NCI-H748 (cell line): ENCODE results near the gene RNF26.

Experiments used
- DNase-seq: peaks from one replicate; lab custom pipeline; 2025; ENCODE audit not compliant: unreplicated experiment; lab: John Stamatoyannopoulos, UW

Gene RNF26

DNA sequence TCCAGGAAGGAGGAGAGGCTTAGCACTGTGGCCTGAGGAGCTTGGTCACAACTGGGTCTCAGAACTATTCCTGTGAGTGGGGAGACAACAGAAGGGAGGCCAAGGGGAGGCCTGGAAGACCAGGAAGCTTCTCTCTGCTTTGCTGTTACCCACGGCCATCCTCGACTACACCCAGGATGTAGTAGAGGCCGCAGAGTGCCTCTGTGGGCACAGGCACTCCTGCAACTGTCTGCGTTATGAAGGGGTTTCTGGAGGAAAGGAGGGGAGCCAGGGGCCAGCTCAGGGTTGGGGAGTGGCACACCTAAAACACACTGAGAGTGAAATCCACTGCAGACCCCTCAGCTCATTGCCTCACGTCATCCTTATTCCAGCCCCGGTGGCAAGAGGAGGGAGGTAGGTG is 16.0 kb downstream of the RNF26 start:
- no peak for DNase-seq

DNA sequence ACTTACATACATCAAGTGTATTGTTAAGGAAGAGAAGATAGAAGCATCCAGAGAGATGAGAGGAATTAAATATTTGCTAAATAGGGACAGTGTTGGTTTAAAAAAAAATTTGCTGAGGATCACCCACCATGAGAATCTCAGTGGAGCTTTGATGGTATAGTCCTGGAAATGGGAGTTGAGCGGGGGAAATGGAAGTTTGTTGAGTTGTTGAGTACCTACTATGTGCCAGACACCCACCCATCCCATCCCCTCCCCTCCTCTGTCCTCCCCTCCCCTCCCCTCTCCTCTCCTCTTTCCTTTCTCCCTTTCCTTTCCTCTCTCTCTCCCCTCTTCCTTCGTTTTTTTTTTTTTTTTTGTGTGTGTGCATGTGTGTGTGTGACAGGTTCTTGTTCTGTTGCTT is 16.9 kb downstream of the RNF26 start:
- DNase-seq, result no peak

DNA sequence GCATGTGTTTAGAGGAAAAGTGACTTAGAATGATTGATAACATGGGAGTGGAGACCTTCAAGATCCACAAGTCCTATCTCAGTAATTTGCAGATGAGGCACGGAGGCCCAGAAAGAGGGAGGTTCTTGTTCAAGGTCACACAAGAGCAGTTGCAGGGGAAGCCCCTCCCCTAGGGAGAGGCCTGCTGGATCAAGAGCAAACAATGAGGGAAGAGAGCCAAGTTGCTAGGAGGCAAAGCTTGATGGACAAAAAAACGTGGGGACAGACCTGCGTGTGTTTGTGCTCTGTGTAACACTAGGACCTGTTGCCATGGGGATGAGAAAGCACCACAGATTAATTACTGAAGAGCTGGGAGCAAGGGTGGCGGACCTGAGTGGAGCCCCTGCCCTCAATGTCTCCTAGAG is 18.5 kb downstream of the RNF26 start:
- peak; percentile 95 for DNase-seq

DNA sequence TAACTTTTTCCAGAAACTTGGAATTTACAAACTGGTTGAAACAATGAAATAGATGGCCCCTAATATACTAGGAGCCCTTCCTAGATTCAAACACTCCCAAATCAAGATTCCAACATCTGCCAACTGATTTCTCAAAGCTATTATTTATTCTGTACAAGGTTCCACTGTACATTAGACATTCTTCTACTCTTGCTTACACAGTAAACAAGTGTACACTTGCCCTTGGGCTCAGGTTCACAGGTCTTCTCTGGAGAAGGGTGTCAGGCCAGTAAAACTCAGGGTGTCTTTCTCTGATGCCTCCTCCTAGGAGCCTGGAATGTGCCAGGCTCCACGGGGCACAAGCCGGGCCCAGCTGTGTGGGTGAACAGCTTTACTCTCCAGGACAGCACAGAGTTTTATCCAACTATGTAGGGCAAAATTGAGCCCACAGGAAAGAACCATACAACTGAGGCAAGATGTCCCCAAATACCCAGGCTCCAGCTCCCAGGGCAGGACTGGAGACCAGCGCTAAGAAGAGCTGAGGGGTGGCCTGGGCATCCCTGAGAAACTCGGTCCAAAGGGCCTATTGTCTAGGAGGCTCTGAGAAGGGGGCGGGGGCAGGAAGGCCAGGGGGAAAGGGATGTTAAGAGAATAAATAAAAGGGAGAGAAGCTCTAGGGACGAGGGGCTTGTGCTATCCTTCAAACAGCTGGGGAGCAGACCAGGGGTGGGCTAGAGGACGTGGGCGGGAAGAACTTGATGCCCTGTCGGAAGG is 20.9 kb downstream of the RNF26 start:
- no peak for DNase-seq

DNA sequence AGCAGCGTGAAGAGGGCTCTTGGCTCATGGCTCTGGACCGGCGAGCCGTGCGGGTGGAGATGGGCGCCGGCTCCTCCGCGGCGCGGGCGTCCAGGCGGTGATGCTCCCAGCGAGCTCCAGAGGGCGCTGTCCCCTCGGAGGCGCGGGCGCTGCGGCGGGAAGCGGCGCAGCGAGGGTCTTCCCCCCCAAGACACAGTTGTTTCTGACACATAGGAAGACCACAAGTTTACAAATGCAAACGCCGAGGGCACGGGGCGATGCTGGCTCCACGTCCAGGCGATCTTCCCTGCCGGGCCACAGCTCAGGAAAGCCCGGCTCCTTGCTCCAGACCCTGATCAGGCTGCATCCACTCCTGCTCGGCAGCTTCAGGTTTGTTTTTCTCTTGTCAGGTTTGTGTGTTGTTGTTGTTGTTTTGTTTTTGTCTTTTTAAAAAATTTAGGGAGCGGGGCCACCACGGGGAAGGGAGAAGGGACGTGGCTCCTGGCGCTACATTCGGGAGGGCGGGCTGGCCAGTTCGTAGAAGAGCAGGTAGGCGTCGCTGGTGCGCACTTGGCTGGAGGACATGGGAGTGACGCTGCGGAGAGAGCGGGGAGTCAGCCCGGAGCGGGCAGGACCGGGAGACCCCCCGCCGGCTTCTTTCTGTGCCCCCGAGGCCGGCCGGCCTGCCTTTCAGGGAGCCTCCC is 22.2 kb downstream of the RNF26 start:
- DNase-seq, result peak; percentile 79

DNA sequence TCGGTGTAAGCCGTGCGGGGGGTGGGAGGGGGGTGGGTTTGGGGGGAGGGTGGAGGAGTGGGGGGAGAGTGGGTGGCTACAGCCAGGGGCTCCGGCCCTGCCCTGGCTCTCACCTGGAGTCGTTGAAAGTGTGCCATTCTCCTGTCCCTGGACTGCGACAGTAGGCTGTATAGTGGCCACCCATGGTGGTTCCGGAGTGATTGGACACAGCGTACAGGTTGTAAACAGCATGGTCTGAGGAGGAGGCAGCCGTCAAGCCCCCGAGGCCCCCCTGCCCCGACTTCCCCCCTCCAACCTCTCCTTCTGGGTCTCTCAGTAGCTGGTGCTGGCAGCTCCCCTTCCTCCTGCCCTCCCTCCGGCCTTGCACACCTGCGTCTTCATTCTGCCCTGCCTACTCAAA is 22.7 kb downstream of the RNF26 start:
- no peak for DNase-seq

DNA sequence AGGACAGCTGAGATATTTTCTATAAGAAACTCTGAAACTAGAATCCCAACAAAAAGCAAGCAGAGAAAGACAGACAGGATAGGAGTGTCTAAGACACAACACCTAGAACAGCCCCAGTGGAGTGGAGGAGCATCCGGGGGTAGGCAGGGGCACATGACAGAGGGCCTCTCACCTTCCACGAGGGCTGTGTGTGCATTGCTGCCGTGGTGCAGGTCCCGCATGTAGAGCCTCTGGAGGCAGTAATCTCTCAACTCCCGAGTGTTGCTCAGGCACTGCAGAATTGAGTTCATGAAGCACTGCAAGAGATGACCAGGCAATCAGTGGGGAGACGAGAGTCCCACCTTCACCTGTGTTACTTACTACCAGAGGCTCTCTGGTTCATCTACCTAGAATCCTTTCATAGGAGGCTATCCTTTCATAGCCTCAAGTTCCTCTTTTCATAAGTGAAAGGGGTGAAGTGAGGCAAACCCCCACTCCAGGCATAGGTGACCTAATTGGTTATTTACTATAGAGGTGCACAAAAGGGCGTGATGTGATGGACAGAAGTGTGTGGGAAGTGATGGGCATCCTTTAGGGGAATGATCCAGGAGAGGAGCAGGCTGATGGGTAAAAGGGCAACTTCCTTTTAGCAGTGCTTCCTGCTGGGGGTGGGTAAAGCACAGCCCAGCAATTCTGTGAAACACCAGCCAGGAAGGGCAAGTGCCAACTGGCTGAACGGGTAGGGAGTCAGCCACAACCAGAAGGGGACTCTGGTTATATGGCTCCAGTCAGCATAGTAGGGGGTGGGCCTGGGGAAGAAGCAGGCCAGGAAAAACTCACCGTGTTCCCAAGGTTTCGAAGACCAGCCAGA is 25.3 kb downstream of the RNF26 start:
- DNase-seq, result no peak

DNA sequence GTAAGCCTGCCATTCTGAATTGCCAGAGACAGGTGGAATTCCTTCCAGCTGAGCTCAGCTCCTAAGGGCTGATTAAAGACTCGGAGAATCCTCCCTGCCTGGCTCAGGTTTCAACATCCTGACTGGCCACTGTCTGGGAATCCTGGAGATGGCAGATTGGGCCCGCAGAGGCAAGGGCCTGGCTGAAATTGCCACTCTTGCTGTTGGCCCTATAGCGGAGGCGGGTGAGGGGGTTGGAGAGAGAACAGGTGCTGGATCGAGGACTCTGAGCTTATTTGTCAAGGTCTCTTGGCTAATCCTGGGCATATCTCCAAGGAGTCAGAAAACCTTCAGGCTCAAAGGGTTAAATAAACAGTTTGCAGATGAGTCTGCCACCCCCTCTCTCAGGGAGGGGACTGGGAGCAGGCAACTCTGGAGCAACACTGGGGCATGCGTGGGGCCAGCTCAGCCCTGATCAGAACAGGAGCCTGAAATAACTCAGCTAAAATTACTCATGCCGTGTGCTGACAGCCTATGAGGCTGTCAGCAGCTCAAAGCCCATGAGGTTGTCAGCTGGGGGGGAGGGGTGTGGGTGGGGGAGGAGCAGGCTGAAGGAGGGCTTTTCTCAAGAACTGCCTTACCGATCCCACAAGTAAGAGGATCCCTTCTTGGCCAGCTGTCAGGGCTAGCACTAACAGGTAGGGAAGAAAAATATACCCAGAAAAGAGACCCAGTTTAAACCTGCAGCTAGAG is 26.9 kb downstream of the RNF26 start:
- DNase-seq, result no peak

DNA sequence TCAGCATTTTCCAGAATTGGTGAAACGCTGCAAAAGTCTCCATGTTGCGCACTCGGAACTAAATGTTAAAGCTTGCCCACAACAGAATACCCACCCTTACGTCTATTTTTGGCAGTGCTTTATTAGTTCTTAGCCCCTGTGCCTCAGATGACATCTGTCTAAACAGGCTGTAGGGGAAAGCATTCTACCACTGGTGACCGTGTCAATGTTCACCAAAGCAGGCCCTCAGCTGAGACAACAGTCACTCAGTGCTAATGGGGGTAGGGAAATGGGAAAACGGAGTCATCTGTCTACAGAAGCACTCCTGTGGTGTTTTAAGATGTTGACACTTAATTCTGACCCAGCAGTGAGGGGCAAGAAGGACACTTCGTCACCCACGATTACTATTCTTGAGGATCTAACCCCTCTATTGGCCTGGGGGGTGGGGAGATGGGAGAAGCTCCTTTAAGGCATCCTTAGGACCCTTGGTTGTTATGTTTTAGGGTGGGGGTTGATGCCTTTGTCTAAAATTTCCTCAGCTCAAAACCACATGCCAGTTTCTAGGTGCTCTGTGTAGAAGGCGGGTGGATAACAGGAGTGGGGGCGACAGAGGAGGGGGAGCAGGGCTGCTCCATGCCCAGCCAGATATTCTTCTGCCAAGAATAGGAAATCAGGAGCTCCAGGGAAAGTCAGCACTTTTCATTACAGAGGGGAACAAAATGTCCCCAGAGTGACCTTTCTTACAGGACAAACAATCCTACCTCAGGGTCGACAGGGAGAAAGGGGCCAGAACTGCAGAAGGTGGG is 27.8 kb downstream of the RNF26 start:
- DNase-seq, result no peak

DNA sequence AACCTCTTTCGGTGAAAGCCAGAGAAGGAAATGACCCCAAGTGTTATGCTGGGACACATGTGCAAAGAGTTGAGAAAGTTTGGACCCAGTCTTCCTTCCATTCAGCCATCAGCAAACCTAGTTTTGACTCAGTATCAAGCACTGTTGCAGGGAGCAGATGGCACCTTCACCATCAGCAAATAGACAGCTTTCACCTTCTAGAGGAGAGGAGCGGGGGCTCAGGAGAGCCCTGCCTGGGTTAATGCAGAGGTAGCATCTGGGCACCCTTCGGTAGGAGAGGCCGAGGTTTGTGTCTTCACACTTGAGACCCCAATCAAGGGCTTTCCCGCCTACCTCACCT is 28.4 kb downstream of the RNF26 start:
- DNase-seq, result no peak

DNA sequence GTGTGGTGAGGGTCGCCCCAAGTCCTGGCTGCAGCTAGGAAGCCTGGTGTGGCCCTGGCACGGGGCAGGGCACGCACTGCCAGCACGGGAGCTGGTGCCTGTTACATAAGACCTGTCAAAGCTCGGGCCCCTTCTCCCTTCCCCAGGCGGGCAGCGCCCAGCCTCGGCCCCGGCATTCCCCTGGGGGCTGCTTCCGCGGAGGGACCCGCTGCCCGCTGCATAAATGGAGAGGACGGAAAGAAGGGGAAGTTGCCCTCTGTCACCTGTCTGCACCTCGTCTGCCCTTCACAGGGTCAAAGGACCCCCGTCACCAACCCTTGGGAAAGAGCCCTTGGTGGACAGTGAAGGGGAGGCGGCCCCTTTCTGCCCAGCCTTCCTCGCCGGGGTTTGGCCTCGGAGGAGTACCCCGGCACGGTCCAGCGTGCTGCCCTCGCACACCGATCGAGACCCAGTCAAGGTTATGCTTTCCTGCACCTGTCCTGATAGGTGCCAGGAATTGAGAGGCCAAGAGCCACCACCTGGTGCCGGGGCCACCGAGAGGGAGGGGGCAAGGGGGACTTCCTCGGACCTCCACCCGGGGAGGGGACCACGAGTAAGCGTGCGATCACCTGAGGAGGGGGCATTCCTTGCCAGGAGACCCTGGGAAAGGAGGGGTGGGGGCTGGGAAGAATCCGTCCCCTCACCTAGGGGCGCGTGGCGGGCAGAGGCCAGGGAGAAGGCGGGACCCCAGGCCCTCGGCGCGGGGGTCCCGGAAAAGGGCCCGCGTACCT is 28.9 kb downstream of the RNF26 start:
- DNase-seq, result no peak

DNA sequence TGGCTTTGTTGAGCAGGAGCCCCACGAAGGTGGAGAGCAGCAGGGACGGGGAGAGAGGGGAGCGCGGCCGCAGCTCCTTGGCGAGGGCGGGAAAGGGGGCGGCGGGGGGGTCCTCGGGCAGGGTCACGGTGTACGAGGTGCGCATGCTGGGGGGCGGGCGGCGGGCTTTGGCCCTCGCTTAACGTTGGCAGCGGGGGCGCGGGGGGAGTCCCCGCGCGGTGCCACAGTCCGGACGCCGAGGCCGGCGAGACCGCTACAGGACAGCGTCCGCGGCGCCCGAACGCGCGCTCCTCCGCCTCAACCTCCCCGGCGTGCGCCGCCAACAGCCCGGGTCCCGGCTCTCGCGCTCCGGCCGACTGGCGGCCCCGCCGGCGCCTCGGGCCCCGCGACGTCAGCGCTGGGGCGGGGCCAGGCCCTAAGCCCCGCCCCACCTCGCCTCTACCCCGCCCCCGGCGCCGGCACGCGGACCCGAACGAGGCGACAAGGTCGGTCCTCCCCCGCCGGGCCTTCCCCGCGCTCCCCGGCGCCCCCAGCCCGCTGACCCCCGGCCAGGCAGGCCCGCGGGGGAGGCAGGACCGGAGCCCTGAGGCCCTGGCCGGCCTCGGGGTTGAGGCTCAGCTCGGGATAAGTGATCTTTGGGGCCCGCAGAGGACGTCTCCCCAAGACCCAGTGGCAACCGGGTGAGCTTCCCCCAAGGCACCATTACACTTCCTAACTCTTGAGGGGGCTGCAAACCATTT is 29.7 kb downstream of the RNF26 start:
- peak; percentile 51 for DNase-seq

DNA sequence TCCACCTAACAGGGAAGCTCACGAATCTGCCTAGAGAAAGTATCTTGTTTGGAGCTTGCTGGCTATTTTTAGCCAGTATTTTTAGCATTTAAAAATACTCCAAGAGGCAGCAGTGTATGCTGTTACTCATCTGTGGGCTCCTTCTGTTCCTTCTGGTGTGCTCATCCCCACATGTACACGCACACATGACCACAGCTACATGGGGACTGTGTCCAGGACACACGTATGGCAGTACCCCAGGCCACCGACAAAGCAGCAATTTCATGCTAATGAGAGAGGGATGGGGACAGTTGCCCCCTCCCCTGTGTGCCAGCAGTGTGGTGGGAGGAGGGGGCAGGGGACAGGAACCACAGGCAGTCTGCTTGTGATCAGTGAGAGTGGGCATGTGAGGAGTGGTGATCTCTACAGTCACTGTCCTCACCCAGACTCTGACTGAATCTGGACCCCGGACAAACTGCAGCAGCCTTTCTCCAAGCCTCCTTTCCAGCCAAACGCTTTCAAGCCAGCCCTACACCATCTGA is 30.8 kb downstream of the RNF26 start:
- no peak for DNase-seq

DNA sequence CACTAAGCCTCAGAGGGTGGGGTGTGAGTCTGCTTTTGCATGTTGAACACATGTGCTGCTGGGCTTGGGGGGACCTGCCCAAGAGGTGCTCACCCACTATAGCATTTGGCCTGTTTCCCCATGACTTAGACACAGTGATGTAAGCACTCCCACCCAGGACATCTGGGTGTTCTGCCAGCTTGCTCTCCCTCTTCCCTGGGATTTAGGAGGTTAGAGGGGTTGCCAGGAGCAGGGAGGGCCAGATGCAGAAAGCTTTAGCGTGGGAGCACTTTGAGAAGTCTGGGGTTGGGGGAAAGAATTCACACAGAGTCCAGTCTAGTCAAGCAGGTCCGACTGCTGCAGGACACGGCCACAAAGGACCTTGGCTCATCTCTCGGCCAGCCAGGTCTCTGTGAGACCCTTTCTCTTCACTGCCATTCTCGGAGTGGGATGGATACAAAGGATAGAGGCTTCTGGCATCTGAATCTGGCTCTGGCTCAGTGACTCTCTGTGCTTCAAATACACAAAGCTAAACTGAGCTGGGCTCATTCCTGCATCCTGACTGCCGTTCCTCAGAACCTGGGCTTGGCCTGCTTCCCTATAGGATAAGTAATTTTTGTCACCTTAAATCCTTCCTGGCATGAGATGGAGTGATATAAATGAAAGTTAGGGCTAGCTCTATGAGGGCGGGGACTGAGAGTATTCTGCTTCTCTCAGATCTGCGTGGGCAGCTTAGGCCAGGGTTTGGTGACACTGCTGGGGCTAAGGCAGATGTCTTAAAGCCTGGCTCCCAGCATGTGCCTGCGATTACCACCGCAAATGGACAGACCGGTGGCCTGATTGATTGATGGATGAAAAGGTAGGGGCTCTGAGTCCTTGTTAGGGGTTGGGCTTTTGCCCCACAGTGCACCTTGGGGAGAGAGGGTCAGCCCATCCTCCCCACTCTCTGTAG is 32.6 kb downstream of the RNF26 start:
- no peak for DNase-seq

DNA sequence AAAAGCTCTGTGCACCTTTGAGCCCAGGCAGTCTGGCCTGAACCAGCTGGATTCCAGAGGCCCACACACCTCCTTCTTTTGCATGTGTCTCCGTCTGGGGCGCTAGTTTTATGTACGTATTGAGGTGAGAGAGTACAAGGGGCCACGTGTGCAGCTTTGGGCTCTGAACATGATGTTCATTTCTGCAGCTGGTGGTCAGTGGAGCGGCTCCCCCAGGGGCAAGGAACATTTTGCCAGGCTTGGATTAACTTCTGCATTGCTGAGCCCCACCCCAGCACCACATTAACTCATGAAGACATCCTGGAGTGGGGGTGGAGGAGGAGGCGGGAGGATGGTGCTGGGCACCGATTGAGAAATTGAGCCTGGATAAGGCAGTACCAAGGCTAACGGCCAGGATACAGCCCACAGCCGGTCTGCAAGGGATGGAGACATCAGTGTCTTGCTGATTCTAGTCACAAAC is 33.4 kb downstream of the RNF26 start:
- DNase-seq, result no peak

DNA sequence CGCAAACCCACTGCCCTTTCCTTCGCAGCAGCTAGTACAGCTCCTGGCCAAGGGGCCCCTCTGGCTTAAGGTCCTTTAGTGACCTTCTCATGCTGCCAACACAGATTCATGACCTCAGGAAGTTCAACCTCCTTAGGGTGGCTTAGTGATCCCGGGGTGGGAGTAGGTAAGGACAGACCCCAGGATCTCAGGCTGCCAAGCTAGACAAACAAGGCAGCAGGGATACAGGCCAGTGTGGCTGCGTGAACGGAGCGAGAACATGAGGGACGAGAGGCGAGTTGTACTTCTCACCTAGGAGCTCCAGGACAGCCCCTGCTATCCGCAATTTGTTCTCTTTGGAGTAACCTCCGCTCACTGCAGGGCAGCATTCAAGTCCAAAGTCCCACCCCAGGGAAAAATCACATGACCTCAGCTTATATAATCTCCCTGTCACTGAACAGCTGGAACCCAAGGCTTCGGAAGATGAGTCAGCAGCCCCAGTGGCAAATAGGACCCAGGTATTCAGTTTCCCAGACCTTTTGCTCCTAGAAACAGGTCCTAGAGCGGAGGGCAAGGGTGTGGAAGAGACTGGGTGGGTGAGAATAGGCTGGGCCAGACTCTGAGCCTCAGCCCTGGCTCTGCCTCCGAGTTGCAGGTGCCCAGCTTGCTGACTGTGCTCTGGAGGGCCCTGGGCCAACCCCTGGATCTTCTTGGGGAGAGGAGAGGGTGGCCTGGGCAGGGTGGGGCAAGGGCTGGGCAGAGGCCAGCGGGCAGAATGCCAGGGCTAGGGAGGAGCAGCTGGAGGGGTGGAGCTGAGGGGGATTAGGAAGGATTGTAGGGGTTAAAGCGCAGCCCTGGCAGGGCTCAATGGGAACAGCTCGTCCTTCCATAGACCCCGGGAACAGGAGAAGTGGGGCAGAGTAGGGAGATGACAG is 34.1 kb downstream of the RNF26 start:
- peak; percentile 7 for DNase-seq
